ENCODE results near the gene SDK1.

Gene SDK1

GRCh38 chr7:4028221-4028620, 727.2 kb downstream of the SDK1 start:
- TF ChIP-seq, protein P1, sequence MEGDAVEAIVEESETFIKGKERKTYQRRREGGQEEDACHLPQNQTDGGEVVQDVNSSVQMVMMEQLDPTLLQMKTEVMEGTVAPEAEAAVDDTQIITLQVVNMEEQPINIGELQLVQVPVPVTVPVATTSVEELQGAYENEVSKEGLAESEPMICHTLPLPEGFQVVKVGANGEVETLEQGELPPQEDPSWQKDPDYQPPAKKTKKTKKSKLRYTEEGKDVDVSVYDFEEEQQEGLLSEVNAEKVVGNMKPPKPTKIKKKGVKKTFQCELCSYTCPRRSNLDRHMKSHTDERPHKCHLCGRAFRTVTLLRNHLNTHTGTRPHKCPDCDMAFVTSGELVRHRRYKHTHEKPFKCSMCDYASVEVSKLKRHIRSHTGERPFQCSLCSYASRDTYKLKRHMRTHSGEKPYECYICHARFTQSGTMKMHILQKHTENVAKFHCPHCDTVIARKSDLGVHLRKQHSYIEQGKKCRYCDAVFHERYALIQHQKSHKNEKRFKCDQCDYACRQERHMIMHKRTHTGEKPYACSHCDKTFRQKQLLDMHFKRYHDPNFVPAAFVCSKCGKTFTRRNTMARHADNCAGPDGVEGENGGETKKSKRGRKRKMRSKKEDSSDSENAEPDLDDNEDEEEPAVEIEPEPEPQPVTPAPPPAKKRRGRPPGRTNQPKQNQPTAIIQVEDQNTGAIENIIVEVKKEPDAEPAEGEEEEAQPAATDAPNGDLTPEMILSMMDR (conservative IDR thresholded peaks at IDR 0.05; ENCODE audit: low read depth, low read length), result no peak
- H3K4me3 ChIP-seq (ENCODE audit: low read depth, low read length), result no peak overlapping the region
- no peak for DNase-seq (ENCODE audit: low read depth)

DNA sequence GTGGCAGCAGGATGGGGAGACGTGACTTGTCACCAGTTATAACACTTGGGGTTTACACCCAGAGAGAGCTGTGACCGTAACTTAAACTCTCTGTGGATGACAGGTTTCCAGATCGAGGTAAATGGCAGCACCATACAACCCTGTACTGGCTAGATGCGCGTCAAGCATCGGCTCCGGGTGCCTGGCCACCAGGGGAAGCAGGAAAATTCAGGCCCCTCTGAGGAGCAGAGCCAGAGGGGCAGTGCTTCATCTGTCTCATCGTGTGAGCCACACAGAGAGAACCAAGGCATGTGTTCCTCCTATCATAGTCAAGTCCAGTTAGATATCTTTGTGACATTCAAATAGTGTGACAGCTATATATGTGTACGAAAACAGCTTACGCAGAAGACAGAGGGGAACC, 728.9 kb downstream of the SDK1 start:
- H3K4me3 ChIP-seq (ENCODE audit: low read depth, low read length), result no peak overlapping the region
- TF ChIP-seq, protein P1 (conservative IDR thresholded peaks at IDR 0.05; ENCODE audit: low read depth, low read length), result no peak
- no peak for DNase-seq (ENCODE audit: low read depth)

DNA sequence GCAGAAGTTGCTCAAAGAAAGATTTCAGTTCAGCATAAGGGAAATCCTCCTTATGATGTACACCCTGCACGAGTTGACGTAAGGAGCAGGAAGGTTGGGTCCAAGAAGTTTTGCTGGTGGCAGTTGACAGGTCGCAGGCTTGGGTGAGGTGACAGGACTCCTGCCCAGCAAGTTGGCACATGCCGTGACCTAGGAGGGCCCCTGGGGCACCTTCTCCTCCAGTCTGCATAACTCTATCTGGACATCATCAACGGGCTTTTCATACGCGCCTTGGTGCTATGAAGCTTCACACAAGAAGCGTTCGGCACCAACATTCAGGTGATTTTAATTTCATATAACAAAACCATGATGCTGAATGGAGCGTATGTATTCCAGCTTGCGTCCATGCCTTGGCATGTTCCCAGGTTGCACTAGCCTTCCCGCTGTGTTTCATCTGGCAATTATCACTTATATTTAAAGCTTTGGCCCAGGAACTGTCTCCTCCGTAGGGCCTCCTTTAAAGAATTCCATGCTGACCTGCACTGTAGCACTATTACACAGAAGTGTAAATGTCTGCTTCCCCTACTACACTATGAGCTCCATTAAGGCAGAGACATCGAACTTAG, 729.4 kb downstream of the SDK1 start:
- no peak for DNase-seq (ENCODE audit: low read depth)
- TF ChIP-seq, protein P1 (conservative IDR thresholded peaks at IDR 0.05; ENCODE audit: low read depth, low read length), result no peak
- no peak overlapping the region for H3K4me3 ChIP-seq (ENCODE audit: low read depth, low read length)

GRCh38 chr7:4033996-4034395, 732.9 kb downstream of the SDK1 start:
- H3K4me3 ChIP-seq (ENCODE audit: low read depth, low read length), result no peak overlapping the region
- DNase-seq (ENCODE audit: low read depth), result no peak
- TF ChIP-seq, protein P1 (conservative IDR thresholded peaks at IDR 0.05; ENCODE audit: low read depth, low read length), result no peak

GRCh38 chr7:4037308-4037707, 736.3 kb downstream of the SDK1 start:
- no peak overlapping the region for H3K4me3 ChIP-seq (ENCODE audit: low read depth, low read length)
- TF ChIP-seq, protein P1 (conservative IDR thresholded peaks at IDR 0.05; ENCODE audit: low read depth, low read length), result no peak
- no peak for DNase-seq (ENCODE audit: low read depth)

DNA sequence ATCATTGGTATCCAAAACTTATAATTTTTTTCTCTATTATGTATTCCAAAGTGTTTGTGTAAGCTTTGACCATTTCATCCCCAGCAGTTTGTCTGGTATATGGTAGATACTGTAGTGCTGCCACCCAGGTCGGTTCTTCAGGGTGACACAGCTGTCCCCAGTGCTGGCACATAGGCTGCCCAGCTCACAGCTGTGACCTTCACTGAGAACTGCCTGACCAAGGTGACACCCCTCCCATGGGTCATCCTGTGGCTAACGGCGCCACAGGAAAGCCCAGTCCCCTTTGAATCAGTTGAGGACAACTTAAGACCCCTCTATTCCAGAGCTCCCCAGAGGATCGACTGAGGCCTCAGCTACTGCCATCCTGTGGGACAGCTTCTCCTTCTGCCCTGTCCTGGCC, 736.8 kb downstream of the SDK1 start:
- H3K4me3 ChIP-seq (ENCODE audit: low read depth, low read length), result no peak overlapping the region
- no peak for DNase-seq (ENCODE audit: low read depth)

More for the DNA sequence above, 736.8 kb downstream of the SDK1 start:
- TF ChIP-seq, protein P1 (conservative IDR thresholded peaks at IDR 0.05; ENCODE audit: low read depth, low read length), result no peak

Data from choroid plexus epithelial cell (primary cell).